ENCODE data around the gene PHTF1.

GRCh38 chr1:113672491-113672890 is 86.8 kb downstream of the PHTF1 start:
- no peak for TF ChIP-seq CTCF (conservative IDR thresholded peaks at IDR 0.05; ENCODE audit: low read depth, low read length)
- TF ChIP-seq EZH2 (IDR thresholded peaks at IDR 0.05; ENCODE audit: low read length, unreplicated experiment) = no peak
- no peak for TF ChIP-seq EZH2phosphoT487 (IDR thresholded peaks at IDR 0.05; ENCODE audit: borderline replicate concordance, low read length)

Measured in PC-3 (cell line).